HG03571 (cell line): ENCODE data around the gene ZSWIM3.
"Not testable (repeated sequence)": the region's sequence is repeated elsewhere in the genome, so short reads cannot be mapped to it uniquely, and the experiment has no call there.

Source experiments
- ATAC-seq: cut with Tn5 transposase; IDR thresholded peaks from one replicate; pipeline ENCODE4 v1.9.1; 2021; ENCODE audit not compliant: unreplicated experiment

Gene ZSWIM3

GRCh38 chr20:45857114-45857881, at the start of gene ZSWIM3, which contains the start of gene ACOT8:
Gene ZSWIM3, plus strand, starts transcription at chr20:45857614. Its CDS starts 212 bp downstream, at chr20:45857826.
Gene ACOT8, minus strand, starts transcription at chr20:45857392. Its CDS starts 77 bp downstream, at chr20:45857315.
- peak; percentile 89 for ATAC-seq

- ATAC-seq, result no peak
Observed at GRCh38 chr20:45810191-45810970, 47.0 kb upstream of the ZSWIM3 start.

- ATAC-seq, result peak; percentile 95
Observed at GRCh38 chr20:45812157-45813005, 45.0 kb upstream of the ZSWIM3 start, which contains the start of gene UBE2C. Gene UBE2C, plus strand, starts transcription at chr20:45812644. Its CDS starts 52 bp downstream, at chr20:45812696.

- ATAC-seq, result no peak
Observed at GRCh38 chr20:45813006-45813340, 44.4 kb upstream of the ZSWIM3 start.

- no peak for ATAC-seq
Observed at GRCh38 chr20:45813489-45813888, 43.9 kb upstream of the ZSWIM3 start.

- ATAC-seq, result no peak
Observed at GRCh38 chr20:45814314-45814713, 43.1 kb upstream of the ZSWIM3 start.

GRCh38 chr20:45816951-45817350, 40.5 kb upstream of the ZSWIM3 start:
- ATAC-seq, result no peak

GRCh38 chr20:45817376-45818194, 39.8 kb upstream of the ZSWIM3 start:
- ATAC-seq, result no peak

GRCh38 chr20:45818239-45818638, 39.2 kb upstream of the ZSWIM3 start:
- no peak for ATAC-seq

GRCh38 chr20:45819466-45819865, 37.9 kb upstream of the ZSWIM3 start:
- no peak for ATAC-seq

- ATAC-seq, result no peak
Observed at GRCh38 chr20:45821947-45822346, 35.5 kb upstream of the ZSWIM3 start.

GRCh38 chr20:45822857-45823256, 34.6 kb upstream of the ZSWIM3 start:
- ATAC-seq, result no peak

GRCh38 chr20:45823949-45824835, 33.2 kb upstream of the ZSWIM3 start:
- no peak for ATAC-seq

- no peak for ATAC-seq
Observed at GRCh38 chr20:45826381-45827019, 30.9 kb upstream of the ZSWIM3 start.

- ATAC-seq, result no peak
Observed at GRCh38 chr20:45827030-45827652, 30.3 kb upstream of the ZSWIM3 start, which contains the start of gene TNNC2. Gene TNNC2, minus strand, starts transcription at chr20:45827312. Its CDS starts 64 bp downstream, at chr20:45827248.

GRCh38 chr20:45827712-45828111, 29.7 kb upstream of the ZSWIM3 start:
- no peak for ATAC-seq

- ATAC-seq, result no peak
Observed at GRCh38 chr20:45828589-45828988, 28.8 kb upstream of the ZSWIM3 start.

GRCh38 chr20:45829673-45830106, 27.7 kb upstream of the ZSWIM3 start:
- not testable (repeated sequence) for ATAC-seq
